IMR-90 (cell line): Measurements from ENCODE around the gene ESR1. TPM values are rescaled to one million over a fixed set of nuclear protein-coding genes. Genes with fewer than 3 reads are reported as not detected.

ENCODE experiments used
- ATAC-seq: fragments of 200-7000 bp; cut with Tn5 transposase; 2 replicates; pipeline ENCODE4 v1.9.1; 2020; ENCODE audit warnings: low read depth, mild to moderate bottlenecking, moderate library complexity
- BruUV-seq: library from RNA; stranded (reverse); fragments of 400-500 nt; replicated peaks from 2 replicates; lab custom pipeline; 2021; lab: Mats Ljungman, UMichigan
- CTCF ChIA-PET: fragments of 300-600 bp; formaldehyde crosslinking; extraction: SDS; loops from one replicate; lab custom pipeline; 2021; ENCODE audit warnings: antibody characterized with exemption; lab: Yijun Ruan, JAX
- POLR2A ChIA-PET: fragments of 300-600 bp; sonication (Branson Sonifier 250); formaldehyde crosslinking; loops from one replicate; lab custom pipeline; 2022; ENCODE audit warnings: antibody characterized with exemption; ENCODE audit not compliant: unreplicated experiment; lab: Charles Lee
- DNase-seq: peaks from one replicate; pipeline ENCODE4 v3.0.0; 2013
- H2AFZ ChIP-seq: replicated peaks from 2 replicates; pipeline ENCODE3; 2013; ENCODE audit warnings: low read length, mild to moderate bottlenecking; ENCODE audit not compliant: poor library complexity
- H2AK5ac ChIP-seq: 2 replicates; pipeline ENCODE4 v1.6.1; 2013; ENCODE audit warnings: low read depth, low read length, inconsistent platforms
- H2AK9ac ChIP-seq: replicated peaks from 2 replicates; pipeline ENCODE3; 2013; ENCODE audit warnings: mild to moderate bottlenecking, low read depth, low read length, moderate library complexity; ENCODE audit not compliant: poor library complexity
- H2BK120ac ChIP-seq: 2 replicates; pipeline ENCODE4 v1.6.1; 2013; ENCODE audit warnings: low read depth, low read length, inconsistent platforms
- H2BK15ac ChIP-seq: 3 replicates; pipeline ENCODE4 v1.6.1; 2013; ENCODE audit warnings: low read depth, low read length, inconsistent platforms
- H2BK20ac ChIP-seq: 2 replicates; pipeline ENCODE4 v1.6.1; 2013; ENCODE audit warnings: low read depth, mild to moderate bottlenecking, inconsistent platforms, low read length, moderate library complexity
- H2BK5ac ChIP-seq: 2 replicates; pipeline ENCODE4 v1.6.1; 2013; ENCODE audit warnings: mild to moderate bottlenecking, low read depth, low read length, inconsistent platforms; ENCODE audit not compliant: poor library complexity, severe bottlenecking
- H3K14ac ChIP-seq: replicated peaks from 2 replicates; pipeline ENCODE4 v1.6.1; 2013; ENCODE audit warnings: low read depth, low read length, inconsistent platforms
- H3K18ac ChIP-seq: 2 replicates; pipeline ENCODE4 v1.6.1; 2013; ENCODE audit warnings: low read depth, low read length, control low read depth
- H3K23ac ChIP-seq: 2 replicates; pipeline ENCODE4 v1.6.1; 2013; ENCODE audit warnings: low read depth, low read length, inconsistent platforms
- H3K27ac ChIP-seq: 2 replicates; pipeline ENCODE4 v1.5.1; 2013; ENCODE audit warnings: mild to moderate bottlenecking, control low read depth, low read length; ENCODE audit not compliant: insufficient read depth
- H3K27me3 ChIP-seq: 2 replicates; pipeline ENCODE4 v1.6.1; 2013; ENCODE audit warnings: low read length; ENCODE audit not compliant: control insufficient read depth, insufficient read depth
- H3K36me3 ChIP-seq: 2 replicates; pipeline ENCODE4 v1.6.1; 2013; ENCODE audit warnings: low read length, mixed read lengths; ENCODE audit not compliant: control insufficient read depth, insufficient read depth
- H3K4ac ChIP-seq: 2 replicates; pipeline ENCODE4 v1.6.1; 2013; ENCODE audit warnings: low read depth, low read length, inconsistent platforms
- H3K4me1 ChIP-seq: 2 replicates; pipeline ENCODE4 v1.6.1; 2013; ENCODE audit warnings: low read length, mixed read lengths; ENCODE audit not compliant: control insufficient read depth, insufficient read depth
- H3K4me2 ChIP-seq: 2 replicates; pipeline ENCODE4 v1.6.1; 2013; ENCODE audit warnings: low read depth, mild to moderate bottlenecking, control low read depth, low read length, moderate library complexity
- H3K4me3 ChIP-seq: 2 replicates; pipeline ENCODE4 v1.5.1; 2013; ENCODE audit warnings: low read depth, mild to moderate bottlenecking, control low read depth, low read length, moderate library complexity; ENCODE audit not compliant: insufficient read depth
- H3K56ac ChIP-seq: 2 replicates; pipeline ENCODE4 v1.6.1; 2013; ENCODE audit warnings: low read length, inconsistent platforms; ENCODE audit not compliant: insufficient read depth; ENCODE audit errors: extremely low read depth
- H3K79me1 ChIP-seq, 2 experiments: 2 replicates each; pipeline ENCODE4 v1.6.1; 2013; ENCODE audit warnings: low read length in 2 of 2, inconsistent platforms in 1 of 2, low read depth in 1 of 2
- H3K9ac ChIP-seq: 2 replicates; pipeline ENCODE4 v1.6.1; 2013; ENCODE audit warnings: low read depth, low read length, control low read depth
- H3K9me1 ChIP-seq: 2 replicates; pipeline ENCODE4 v1.6.1; 2013; ENCODE audit warnings: low read length, inconsistent platforms; ENCODE audit not compliant: insufficient read depth
- H3K9me3 ChIP-seq: 2 replicates; pipeline ENCODE4 v1.6.1; 2013; ENCODE audit warnings: low read length; ENCODE audit not compliant: control insufficient read depth, insufficient read depth
- H4K20me1 ChIP-seq: 2 replicates; pipeline ENCODE4 v1.6.1; 2013; ENCODE audit warnings: low read length, inconsistent platforms; ENCODE audit not compliant: insufficient read depth
- H4K5ac ChIP-seq: 2 replicates; pipeline ENCODE4 v1.6.1; 2013; ENCODE audit warnings: mild to moderate bottlenecking, low read depth, low read length, control low read depth
- H4K8ac ChIP-seq, 2 experiments: 2 replicates each; pipeline ENCODE4 v1.6.1; 2013; ENCODE audit warnings: low read depth in 2 of 2, low read length in 2 of 2, control low read depth in 1 of 2, inconsistent platforms in 1 of 2
- H4K91ac ChIP-seq: 2 replicates; pipeline ENCODE4 v1.6.1; 2013; ENCODE audit warnings: low read depth, low read length, inconsistent platforms; ENCODE audit not compliant: insufficient read depth
- BHLHE40 ChIP-seq: fragments of 150-350 bp; IDR thresholded peaks from 2 replicates; pipeline ENCODE4 v1.6.1; 2016; ENCODE audit warnings: mild to moderate bottlenecking, low read depth, low read length
- CEBPB ChIP-seq: IDR thresholded peaks from 2 replicates; pipeline ENCODE4 v1.6.1; 2012; ENCODE audit warnings: low read depth, low read length, improper control_type of control experiment
- CHD1 ChIP-seq: IDR thresholded peaks from 2 replicates; pipeline ENCODE4 v1.6.1; 2012; ENCODE audit warnings: low read depth, low read length, improper control_type of control experiment
- FOS ChIP-seq: fragments of 150-350 bp; IDR thresholded peaks from 2 replicates; pipeline ENCODE4 v1.6.1; 2016; ENCODE audit warnings: low read depth, low read length
- MAZ ChIP-seq: IDR thresholded peaks from 2 replicates; pipeline ENCODE4 v1.6.1; 2012; ENCODE audit warnings: low read depth, mild to moderate bottlenecking, low read length, improper control_type of control experiment, moderate library complexity, borderline replicate concordance
- MXI1 ChIP-seq: IDR thresholded peaks from 2 replicates; pipeline ENCODE4 v1.6.1; 2012; ENCODE audit warnings: low read depth, mild to moderate bottlenecking, low read length, moderate library complexity, borderline replicate concordance
- NFE2L2 ChIP-seq: fragments of 150-350 bp; IDR thresholded peaks from 2 replicates; pipeline ENCODE4 v1.6.1; 2016; ENCODE audit warnings: low read depth, mild to moderate bottlenecking, low read length
- POLR2A ChIP-seq: IDR thresholded peaks from 2 replicates; pipeline ENCODE4 v1.6.1; 2012; ENCODE audit warnings: mild to moderate bottlenecking, low read depth, low read length
- RCOR1 ChIP-seq: IDR thresholded peaks from 2 replicates; pipeline ENCODE4 v1.6.1; 2012; ENCODE audit warnings: mild to moderate bottlenecking, low read length, improper control_type of control experiment; ENCODE audit not compliant: insufficient replicate concordance
- RFX5 ChIP-seq: IDR thresholded peaks from 2 replicates; pipeline ENCODE4 v1.8.0; 2012; ENCODE audit warnings: low read depth, mild to moderate bottlenecking, low read length, moderate library complexity
- SMC3 ChIP-seq: fragments of 150-350 bp; IDR thresholded peaks from 2 replicates; pipeline ENCODE4 v1.6.1; 2016; ENCODE audit warnings: low read depth, mild to moderate bottlenecking, antibody characterized with exemption, low read length, moderate library complexity
- WGBS, 2 experiments: methylation state at CpG; one replicate each; pipeline versions ENCODE4 v1.1.5 to v1.1.7; 2013; ENCODE audit warnings: missing lambda C conversion rate in 2 of 2; ENCODE audit not compliant: insufficient read length in 1 of 2; ENCODE audit errors: extremely low coverage in 2 of 2; 5-methylcytosine and 5-hydroxymethylcytosine counted together
- dilution Hi-C: fragments of 300-500 bp; cut with HindIII; formaldehyde crosslinking; loops from one replicate; pipeline ENCODE4 v1.14.3; 2018; ENCODE audit warnings: low sequenced_read_pairs; ENCODE audit not compliant: unreplicated experiment
- in situ Hi-C: fragments of 300-500 bp; cut with MboI; formaldehyde crosslinking; loops from 3 replicates; pipeline ENCODE4 v1.14.3; 2019; ENCODE audit warnings: low sequenced_read_pairs, inconsistent platforms, mixed read lengths
- intact Hi-C: fragments of 100-400 bp; cut with micrococcal nuclease; formaldehyde crosslinking; loops from 2 replicates; pipeline ENCODE4 v1.10.0; 2022
- polyA plus RNA-seq, 3 experiments: library from polyadenylated mRNA; depleted of rRNA; stranded (reverse); fragments of >200 nt; gene quantifications; 2 replicates each; pipeline ENCODE4 v1.2.3, GENCODE V29; 2012; ENCODE audit warnings: low replicate concordance in 1 of 3
- total RNA-seq: library from RNA; depleted of rRNA; stranded (reverse); fragments of >200 nt; gene quantifications from 2 replicates; pipeline ENCODE4 v1.2.3, GENCODE V29; 2012
- TF ChIP-seq, protein P1 (sequence below): fragments of 150-350 bp; IDR thresholded peaks from 2 replicates; pipeline ENCODE4 v1.6.1; 2017; ENCODE audit warnings: mild to moderate bottlenecking, antibody characterized with exemption, low read length, low read depth
- TF ChIP-seq, protein P2 (sequence below): conservative IDR thresholded peaks from 2 replicates; pipeline ENCODE4 v1.5.1; 2012; ENCODE audit warnings: mild to moderate bottlenecking, low read depth, low read length, improper control_type of control experiment

ESR1 gene
- total and polyA plus RNA-seq, 2 of the 4 experiments (the other 2 are of a cell fraction), result not detected

DNA sequence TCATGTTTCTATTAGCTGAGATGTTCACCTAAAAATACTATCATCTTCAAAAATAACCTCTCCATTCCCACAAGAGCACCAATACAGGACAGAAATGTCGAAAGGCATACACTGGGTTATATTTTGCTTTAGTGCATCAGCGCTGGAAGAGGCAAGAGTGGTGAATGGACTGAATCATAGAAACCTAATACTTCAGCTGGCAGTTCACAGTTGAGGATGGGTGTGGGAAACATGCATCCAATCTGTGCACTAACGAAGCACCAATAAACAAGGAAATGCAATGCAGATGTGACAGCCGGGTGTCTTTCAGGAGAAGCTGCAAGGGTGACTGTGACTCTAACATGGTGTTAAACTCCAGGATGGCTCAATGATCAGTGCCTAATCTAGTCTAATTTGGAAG lies 365.8 kb downstream of the ESR1 start:
- TF ChIP-seq BHLHE40, result no peak
- no peak for TF ChIP-seq SMC3
- no peak for TF ChIP-seq NFE2L2
- TF ChIP-seq RFX5, result no peak
- TF ChIP-seq CEBPB, result no peak
- no peak for TF ChIP-seq CHD1
- TF ChIP-seq MAZ, result no peak
- TF ChIP-seq, protein P1, sequence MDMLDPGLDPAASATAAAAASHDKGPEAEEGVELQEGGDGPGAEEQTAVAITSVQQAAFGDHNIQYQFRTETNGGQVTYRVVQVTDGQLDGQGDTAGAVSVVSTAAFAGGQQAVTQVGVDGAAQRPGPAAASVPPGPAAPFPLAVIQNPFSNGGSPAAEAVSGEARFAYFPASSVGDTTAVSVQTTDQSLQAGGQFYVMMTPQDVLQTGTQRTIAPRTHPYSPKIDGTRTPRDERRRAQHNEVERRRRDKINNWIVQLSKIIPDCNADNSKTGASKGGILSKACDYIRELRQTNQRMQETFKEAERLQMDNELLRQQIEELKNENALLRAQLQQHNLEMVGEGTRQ, result no peak
- no peak for TF ChIP-seq MXI1
- no peak for TF ChIP-seq POLR2A
- TF ChIP-seq, protein P2, sequence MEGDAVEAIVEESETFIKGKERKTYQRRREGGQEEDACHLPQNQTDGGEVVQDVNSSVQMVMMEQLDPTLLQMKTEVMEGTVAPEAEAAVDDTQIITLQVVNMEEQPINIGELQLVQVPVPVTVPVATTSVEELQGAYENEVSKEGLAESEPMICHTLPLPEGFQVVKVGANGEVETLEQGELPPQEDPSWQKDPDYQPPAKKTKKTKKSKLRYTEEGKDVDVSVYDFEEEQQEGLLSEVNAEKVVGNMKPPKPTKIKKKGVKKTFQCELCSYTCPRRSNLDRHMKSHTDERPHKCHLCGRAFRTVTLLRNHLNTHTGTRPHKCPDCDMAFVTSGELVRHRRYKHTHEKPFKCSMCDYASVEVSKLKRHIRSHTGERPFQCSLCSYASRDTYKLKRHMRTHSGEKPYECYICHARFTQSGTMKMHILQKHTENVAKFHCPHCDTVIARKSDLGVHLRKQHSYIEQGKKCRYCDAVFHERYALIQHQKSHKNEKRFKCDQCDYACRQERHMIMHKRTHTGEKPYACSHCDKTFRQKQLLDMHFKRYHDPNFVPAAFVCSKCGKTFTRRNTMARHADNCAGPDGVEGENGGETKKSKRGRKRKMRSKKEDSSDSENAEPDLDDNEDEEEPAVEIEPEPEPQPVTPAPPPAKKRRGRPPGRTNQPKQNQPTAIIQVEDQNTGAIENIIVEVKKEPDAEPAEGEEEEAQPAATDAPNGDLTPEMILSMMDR, result no peak
- TF ChIP-seq FOS, result no peak
- no peak for TF ChIP-seq RCOR1
- dilution Hi-C loops, result no loop called here
- no peak overlapping the region for H3K14ac ChIP-seq
- DNase-seq (no peak), ATAC-seq (no peak)
- no peak overlapping the region for H3K9ac ChIP-seq
- no peaks in the 10 kb centered on the region for H4K20me1 ChIP-seq
- peaks cover 0 to 4% of the 10 kb centered on the region in 2 experiments; a peak in 1 of 4 replicates for H3K79me1 ChIP-seq
- H3K4me2 ChIP-seq, result no peak overlapping the region
- H2BK20ac ChIP-seq, result no peak overlapping the region
- H3K36me3 ChIP-seq, result peaks cover 18% of the 10 kb centered on the region
- H2AK9ac ChIP-seq, result no peak overlapping the region
- no peak overlapping the region for H3K4me3 ChIP-seq
- H2BK120ac ChIP-seq, result no peak overlapping the region
- no peak overlapping the region for H2BK15ac ChIP-seq
- H3K9me3 ChIP-seq, result no peaks in the 10 kb centered on the region
- BruUV-seq, result no TSS peak
- in situ Hi-C loops, result no loop called here
- POLR2A ChIA-PET, result no interaction called here
- H3K4ac ChIP-seq, result no peak overlapping the region
- no peak overlapping the region for H4K8ac ChIP-seq
- CTCF ChIA-PET, result no interaction called here
- H2BK5ac ChIP-seq, result no peak overlapping the region
- no peak overlapping the region for H2AFZ ChIP-seq
- no peak overlapping the region for H4K91ac ChIP-seq
- no peak overlapping the region for H3K56ac ChIP-seq
- H3K27me3 ChIP-seq, result no peaks in the 10 kb centered on the region
- intact Hi-C loops, result no loop called here
- H4K5ac ChIP-seq, result no peak overlapping the region
- WGBS, 2 experiments, result 100% methylated on average over 1 of the region's 4 CpGs; no CpG with 5 or more reads in 1 of the 2 experiments
- no peak overlapping the region for H3K23ac ChIP-seq
- no peak overlapping the region for H3K27ac ChIP-seq
- H3K4me1 ChIP-seq, result no peaks in the 10 kb centered on the region
- H3K18ac ChIP-seq, result no peak overlapping the region
- H3K9me1 ChIP-seq, result peaks cover 2% of the 10 kb centered on the region
- no peak overlapping the region for H2AK5ac ChIP-seq
